PC-3 (cell line): ENCODE results near the gene PTGR2. TPM values are rescaled to one million over a fixed set of nuclear protein-coding genes. Genes with fewer than 3 reads are reported as not detected.

Source experiments
- ATAC-seq: fragments of 200-7000 bp; cut with Tn5 transposase; 2 replicates; pipeline ENCODE4 v1.9.1; 2020; ENCODE audit warnings: mild to moderate bottlenecking, moderate library complexity
- BruUV-seq: library from RNA; stranded (reverse); fragments of 400-500 nt; replicated peaks from 2 replicates; lab custom pipeline; 2021; lab: Mats Ljungman, UMichigan
- CTCF ChIA-PET: fragments of 300-600 bp; sonication (Branson Sonifier 250); formaldehyde crosslinking; loops from one replicate; lab custom pipeline; 2022; ENCODE audit warnings: antibody characterized with exemption; lab: Charles Lee
- POLR2A ChIA-PET: fragments of 300-600 bp; sonication (Branson Sonifier 250); formaldehyde crosslinking; loops from one replicate; lab custom pipeline; 2022; ENCODE audit warnings: antibody characterized with exemption; ENCODE audit not compliant: unreplicated experiment; lab: Charles Lee
- DNase-seq: peaks from one replicate; pipeline ENCODE4 v3.0.0-alpha.2; 2015
- H2AFZ ChIP-seq: fragments of 300-600 bp; sonication (generic); 2 replicates; pipeline ENCODE4 v1.6.0; 2016; ENCODE audit warnings: antibody characterized with exemption, low read length
- H3F3A ChIP-seq: fragments of 300-600 bp; sonication (generic); one replicate; pipeline ENCODE4 v1.6.0; 2017; ENCODE audit warnings: antibody characterized with exemption, low read length, control low read depth, mild to moderate bottlenecking; ENCODE audit not compliant: unreplicated experiment
- H3K27ac ChIP-seq: fragments of 300-600 bp; sonication (generic); 2 replicates; pipeline ENCODE4 v1.5.1; 2016; ENCODE audit warnings: mild to moderate bottlenecking, low read length
- H3K27me3 ChIP-seq: fragments of 300-600 bp; sonication (generic); 2 replicates; pipeline ENCODE4 v1.6.1; 2016; ENCODE audit warnings: low read length, mixed read lengths
- H3K36me3 ChIP-seq: fragments of 300-600 bp; sonication (generic); 2 replicates; pipeline ENCODE4 v1.6.1; 2016; ENCODE audit warnings: low read depth, mixed run types, low read length, mixed read lengths
- H3K4me1 ChIP-seq: fragments of 300-600 bp; sonication (generic); 2 replicates; pipeline ENCODE4 v1.5.1; 2016; ENCODE audit warnings: low read length; ENCODE audit not compliant: insufficient read depth
- H3K4me2 ChIP-seq: fragments of 300-600 bp; sonication (generic); 2 replicates; pipeline ENCODE4 v1.6.0; 2016; ENCODE audit warnings: low read length
- H3K4me3 ChIP-seq: fragments of 300-600 bp; sonication (generic); 2 replicates; pipeline ENCODE4 v1.5.1; 2016; ENCODE audit warnings: mild to moderate bottlenecking, low read length, mixed read lengths
- H3K79me2 ChIP-seq: fragments of 300-600 bp; sonication (generic); 2 replicates; pipeline ENCODE4 v1.6.1; 2017; ENCODE audit warnings: low read length, mixed read lengths
- H3K9ac ChIP-seq: fragments of 300-600 bp; sonication (generic); 2 replicates; pipeline ENCODE4 v1.6.0; 2016; ENCODE audit warnings: mild to moderate bottlenecking, low read length
- H3K9me2 ChIP-seq: fragments of 300-600 bp; sonication (generic); replicated peaks from 2 replicates; pipeline ENCODE4 v1.6.1; 2016; ENCODE audit warnings: mixed run types, low read length, mixed read lengths
- H3K9me3 ChIP-seq: fragments of 300-600 bp; sonication (generic); 2 replicates; pipeline ENCODE4 v1.6.1; 2016; ENCODE audit warnings: low read length, mixed read lengths
- H4K20me1 ChIP-seq: fragments of 300-600 bp; sonication (generic); 2 replicates; pipeline ENCODE4 v1.6.1; 2016; ENCODE audit warnings: low read length, mixed read lengths
- EZH2 ChIP-seq: fragments of 300-600 bp; sonication (generic); IDR thresholded peaks from one replicate; pipeline ENCODE4 v1.6.1; 2017; ENCODE audit warnings: antibody characterized with exemption, mild to moderate bottlenecking, low read length; ENCODE audit not compliant: unreplicated experiment
- EZH2phosphoT487 ChIP-seq: fragments of 300-600 bp; sonication (generic); IDR thresholded peaks from 2 replicates; pipeline ENCODE4 v1.6.1; 2018; ENCODE audit warnings: mild to moderate bottlenecking, antibody characterized with exemption, low read length, borderline replicate concordance
- intact Hi-C: fragments of 100-400 bp; cut with micrococcal nuclease; formaldehyde crosslinking; loops from 2 replicates; pipeline ENCODE4 v1.9.0; 2023
- total RNA-seq: library from RNA; depleted of rRNA; stranded (reverse); fragments of >200 nt; gene quantifications from 2 replicates; pipeline ENCODE4 v1.2.3, GENCODE V29; 2014
- TF ChIP-seq, protein P1 (sequence below): fragments of 300-600 bp; sonication (generic); conservative IDR thresholded peaks from 2 replicates; pipeline ENCODE4 v1.5.1; 2017; ENCODE audit warnings: antibody characterized with exemption, low read depth, mild to moderate bottlenecking, low read length

Gene PTGR2
- total RNA-seq, 1 experiment from 2014 or later: 6.2 TPM

DNA sequence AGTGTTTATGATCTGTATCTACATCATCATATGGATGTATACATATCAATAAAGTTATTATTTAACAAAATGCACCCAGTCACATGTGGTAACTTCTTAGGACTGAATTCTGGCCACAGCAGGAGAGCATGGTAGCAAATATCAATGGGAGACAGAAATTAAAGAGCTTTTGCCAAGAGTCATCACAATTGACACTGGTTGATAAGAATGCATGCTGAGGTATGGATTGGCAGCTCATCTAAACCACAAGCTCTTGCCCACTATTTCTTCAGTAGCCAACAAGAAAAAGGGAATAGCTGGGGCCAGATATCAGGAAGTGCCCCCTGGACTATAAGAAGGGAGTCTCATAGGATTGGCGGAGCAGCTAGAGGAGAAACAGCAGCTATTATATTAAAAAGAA is 9.4 kb upstream of the PTGR2 start:
- Histone ChIP-seq H3K4me2 (no peak overlapping the region), H3K27me3 (no peaks in the 10 kb centered on the region), H4K20me1 (no peaks in the 10 kb centered on the region), H3K27ac (no peak overlapping the region), H2AFZ (no peak overlapping the region), H3K36me3 (no peaks in the 10 kb centered on the region), H3K9me3 (no peaks in the 10 kb centered on the region), H3K9me2 (no peaks in the 10 kb centered on the region), H3F3A (no peaks in the 10 kb centered on the region), H3K79me2 (no peaks in the 10 kb centered on the region), H3K9ac (no peak overlapping the region), H3K4me3 (no peak overlapping the region), H3K4me1 (no peaks in the 10 kb centered on the region)
- DNase-seq (no peak), ATAC-seq (no peak)
- CTCF ChIA-PET: no interaction called here
- TF ChIP-seq EZH2phosphoT487: no peak
- TF ChIP-seq EZH2: no peak
- TF ChIP-seq, protein P1, sequence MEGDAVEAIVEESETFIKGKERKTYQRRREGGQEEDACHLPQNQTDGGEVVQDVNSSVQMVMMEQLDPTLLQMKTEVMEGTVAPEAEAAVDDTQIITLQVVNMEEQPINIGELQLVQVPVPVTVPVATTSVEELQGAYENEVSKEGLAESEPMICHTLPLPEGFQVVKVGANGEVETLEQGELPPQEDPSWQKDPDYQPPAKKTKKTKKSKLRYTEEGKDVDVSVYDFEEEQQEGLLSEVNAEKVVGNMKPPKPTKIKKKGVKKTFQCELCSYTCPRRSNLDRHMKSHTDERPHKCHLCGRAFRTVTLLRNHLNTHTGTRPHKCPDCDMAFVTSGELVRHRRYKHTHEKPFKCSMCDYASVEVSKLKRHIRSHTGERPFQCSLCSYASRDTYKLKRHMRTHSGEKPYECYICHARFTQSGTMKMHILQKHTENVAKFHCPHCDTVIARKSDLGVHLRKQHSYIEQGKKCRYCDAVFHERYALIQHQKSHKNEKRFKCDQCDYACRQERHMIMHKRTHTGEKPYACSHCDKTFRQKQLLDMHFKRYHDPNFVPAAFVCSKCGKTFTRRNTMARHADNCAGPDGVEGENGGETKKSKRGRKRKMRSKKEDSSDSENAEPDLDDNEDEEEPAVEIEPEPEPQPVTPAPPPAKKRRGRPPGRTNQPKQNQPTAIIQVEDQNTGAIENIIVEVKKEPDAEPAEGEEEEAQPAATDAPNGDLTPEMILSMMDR: no peak
- BruUV-seq: no TSS peak
- POLR2A ChIA-PET: interaction anchor here (0.6 kb wide), 1 partner anchor 9 kb away, joined by 3 read pairs; no protein-coding TSS in a partner anchor
- intact Hi-C loops: no loop called here

DNA sequence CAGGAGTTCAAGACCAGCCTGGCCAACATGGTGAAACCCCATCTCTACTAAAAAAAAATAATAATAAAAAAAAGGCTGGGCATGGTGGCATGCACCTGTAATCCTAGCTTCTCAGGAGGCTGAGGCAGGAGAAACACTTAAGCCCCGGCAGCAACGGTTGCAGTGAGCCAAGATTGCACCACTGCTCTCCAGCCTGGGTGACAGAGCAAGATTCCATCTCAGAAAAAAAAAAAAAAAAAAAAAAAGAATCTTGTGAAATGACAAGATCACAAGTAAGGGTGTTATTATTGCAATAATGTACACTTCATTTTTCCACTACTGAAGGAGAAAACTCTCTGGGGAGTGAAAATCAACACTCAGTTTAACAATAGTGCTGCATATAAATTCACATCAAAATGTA is 8.8 kb upstream of the PTGR2 start:
- Histone ChIP-seq H3K27me3 (no peaks in the 10 kb centered on the region), H3K4me2 (no peak overlapping the region), H3F3A (no peaks in the 10 kb centered on the region), H3K9me3 (no peaks in the 10 kb centered on the region), H4K20me1 (no peaks in the 10 kb centered on the region), H3K4me1 (no peaks in the 10 kb centered on the region), H3K4me3 (no peak overlapping the region), H3K36me3 (no peaks in the 10 kb centered on the region), H3K9me2 (no peaks in the 10 kb centered on the region), H3K9ac (no peak overlapping the region), H2AFZ (no peak overlapping the region), H3K27ac (no peak overlapping the region), H3K79me2 (no peaks in the 10 kb centered on the region)
- DNase-seq: no peak
- ChIA-PET CTCF (no interaction called here), POLR2A (no interaction called here)
- intact Hi-C loops: no loop called here
- BruUV-seq: no TSS peak
- no peak for ATAC-seq
- TF ChIP-seq EZH2: no peak

DNA sequence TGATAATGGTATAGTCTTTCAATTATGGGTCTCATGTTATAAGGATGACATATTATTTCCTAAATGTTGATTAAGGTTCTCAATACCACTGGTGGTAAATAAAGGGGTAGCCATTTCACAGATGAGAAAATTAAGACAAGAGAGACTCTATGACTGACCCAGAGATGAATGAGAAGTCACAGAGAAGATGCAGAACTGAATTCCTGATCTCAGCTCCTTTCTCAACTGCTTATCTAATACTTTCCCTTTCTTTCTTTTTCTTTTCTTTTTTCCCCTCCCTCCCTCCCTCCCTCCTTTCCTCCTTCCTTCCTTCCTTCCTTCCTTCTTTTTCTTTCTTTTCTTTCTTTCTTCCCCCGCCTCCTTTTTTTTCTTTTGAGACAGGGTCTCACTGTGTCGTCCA is 8.3 kb upstream of the PTGR2 start:
- no peak overlapping the region for H3K4me2 ChIP-seq
- no peak overlapping the region for H3K9ac ChIP-seq
- ChIA-PET POLR2A (no interaction called here), CTCF (no interaction called here)
- no peaks in the 10 kb centered on the region for H4K20me1 ChIP-seq
- ATAC-seq: no peak
- H2AFZ ChIP-seq: no peak overlapping the region
- H3K27ac ChIP-seq: no peak overlapping the region
- H3K9me3 ChIP-seq: no peaks in the 10 kb centered on the region
- BruUV-seq: no TSS peak
- H3K79me2 ChIP-seq: no peaks in the 10 kb centered on the region
- no peaks in the 10 kb centered on the region for H3K36me3 ChIP-seq
- H3K9me2 ChIP-seq: no peaks in the 10 kb centered on the region
- H3K4me3 ChIP-seq: no peak overlapping the region
- DNase-seq: no peak
- no peaks in the 10 kb centered on the region for H3F3A ChIP-seq
- no peaks in the 10 kb centered on the region for H3K4me1 ChIP-seq
- no peaks in the 10 kb centered on the region for H3K27me3 ChIP-seq
- intact Hi-C loops: no loop called here
- TF ChIP-seq EZH2phosphoT487: no peak
- no peak for TF ChIP-seq EZH2

DNA sequence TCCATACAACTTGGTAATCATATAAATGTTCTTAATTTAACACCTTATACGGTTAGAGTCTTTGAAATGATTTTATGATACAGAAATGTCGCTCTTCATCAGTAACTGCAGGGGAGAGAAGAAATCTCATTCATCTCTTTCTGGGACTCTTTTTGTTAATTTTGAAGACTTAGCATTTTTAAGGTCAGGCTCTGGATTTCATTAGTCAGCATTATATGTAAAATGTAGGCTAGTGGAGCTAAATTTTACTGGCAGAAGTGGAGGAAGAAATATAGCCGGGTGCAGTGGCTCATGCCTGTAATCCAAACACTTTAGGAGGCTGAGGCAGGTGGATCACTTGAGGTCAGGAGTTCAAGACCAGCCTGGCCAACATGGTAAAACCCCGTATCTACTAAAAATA is 4.7 kb upstream of the PTGR2 start:
- Histone ChIP-seq H3K4me3 (no peak overlapping the region), H3K36me3 (no peaks in the 10 kb centered on the region), H3F3A (no peaks in the 10 kb centered on the region), H3K9ac (no peak overlapping the region), H3K79me2 (peaks cover 3% of the 10 kb centered on the region; the same call in 1 of the 2 replicates), H3K4me1 (peaks cover 14% of the 10 kb centered on the region), H3K27ac (no peak overlapping the region), H3K27me3 (no peaks in the 10 kb centered on the region), H4K20me1 (no peaks in the 10 kb centered on the region), H2AFZ (no peak overlapping the region), H3K9me2 (no peaks in the 10 kb centered on the region), H3K4me2 (no peak overlapping the region), H3K9me3 (no peaks in the 10 kb centered on the region)
- intact Hi-C loops: no loop called here
- no peak for ATAC-seq
- TF ChIP-seq EZH2phosphoT487 (no peak), EZH2 (no peak)
- TF ChIP-seq, protein P1: no peak
- ChIA-PET POLR2A (no interaction called here), CTCF (no interaction called here)
- no peak for DNase-seq
- BruUV-seq: no TSS peak
